Hematopoietic multipotent progenitor cell treated with erythropoietin and hydrocortisone succinate and interleukin-3 and kit ligand, for 6 days (in vitro differentiated cells): Measurements from ENCODE around the gene NSMF.

Source experiments
- DNase-seq: peaks from one replicate; pipeline ENCODE4 v3.0.0-alpha.2; 2015

The NSMF gene

GRCh38 chr9:137408651-137409405 lies 50.3 kb downstream of the NSMF start:
- no peak for DNase-seq

GRCh38 chr9:137407590-137408300 lies 51.4 kb downstream of the NSMF start:
- DNase-seq = no peak

- peak; percentile 82 for DNase-seq
These were observed 52.1 kb downstream of the NSMF start for GRCh38 chr9:137406876-137407589.

GRCh38 chr9:137406085-137406760 lies 52.9 kb downstream of the NSMF start:
- DNase-seq = peak; percentile 68

- peak; percentile 73 for DNase-seq
These were observed 53.5 kb downstream of the NSMF start for GRCh38 chr9:137405677-137406081.

- no peak for DNase-seq
These were observed 54.1 kb downstream of the NSMF start for GRCh38 chr9:137404961-137405567.

GRCh38 chr9:137403269-137403668 lies 55.9 kb downstream of the NSMF start:
- DNase-seq = no peak

- no peak for DNase-seq
These were observed 56.4 kb downstream of the NSMF start for GRCh38 chr9:137402746-137403145.

- no peak for DNase-seq
These were observed 60.3 kb downstream of the NSMF start for GRCh38 chr9:137398561-137399468.

GRCh38 chr9:137397675-137398423 lies 61.3 kb downstream of the NSMF start:
- DNase-seq = no peak
